Ascending aorta (tissue), 2 donors: Measurements from ENCODE around the gene C14orf132. TPM values are rescaled to one million over a fixed set of nuclear protein-coding genes. Genes with fewer than 3 reads are reported as not detected.

ENCODE experiments used
- DNase-seq, 2 donors: peaks; one replicate each; pipeline ENCODE4 v3.0.0-alpha.2; 2019; ENCODE audit warnings: low spot score in 2 of 2
- H3K27ac ChIP-seq, 2 donors: fragments of 200-600 bp; sonication (generic); one replicate each; pipeline ENCODE4 v1.5.1; 2016 to 2017; ENCODE audit warnings: mild to moderate bottlenecking in 1 of 2
- H3K27me3 ChIP-seq: fragments of 200-600 bp; sonication (generic); one replicate; pipeline ENCODE4 v1.5.1; 2017
- H3K36me3 ChIP-seq, 2 donors: fragments of 200-600 bp; sonication (generic); one replicate each; pipeline ENCODE4 v1.5.1; 2016
- H3K4me1 ChIP-seq, 2 donors: fragments of 200-600 bp; sonication (generic); one replicate each; pipeline ENCODE4 v1.5.1; 2016 to 2017; ENCODE audit warnings: mild to moderate bottlenecking in 1 of 2
- H3K4me3 ChIP-seq, 2 donors: fragments of 200-600 bp; sonication (generic); one replicate each; pipeline ENCODE4 v1.5.1; 2016 to 2017; ENCODE audit warnings: mild to moderate bottlenecking in 1 of 2
- H3K9me3 ChIP-seq, 2 donors: fragments of 200-600 bp; sonication (generic); one replicate each; pipeline ENCODE4 v1.5.1; 2016
- intact Hi-C: fragments of 100-400 bp; cut with DNase I; formaldehyde crosslinking; loops from one replicate; pipeline ENCODE4 v1.15.1; 2023
- total RNA-seq: library from RNA; depleted of rRNA; stranded (reverse); fragments of >200 nt; gene quantifications from one replicate; pipeline ENCODE4 v1.1.0, GENCODE V29; 2016
- TF ChIP-seq, protein P1 (sequence below), 3 experiments: fragments of 200-600 bp in 2 of 3; fragments of 450-650 bp in 1 of 3; sonication (generic) in 2 of 3; IDR thresholded peaks; one replicate each; pipeline ENCODE4 v1.5.1; 2016 to 2019; ENCODE audit warnings: antibody characterized with exemption in 3 of 3, mild to moderate bottlenecking in 1 of 3, moderate library complexity in 1 of 3

The C14orf132 gene
- total RNA-seq, 1 donor from 2014 or later = 23.9 TPM

DNA sequence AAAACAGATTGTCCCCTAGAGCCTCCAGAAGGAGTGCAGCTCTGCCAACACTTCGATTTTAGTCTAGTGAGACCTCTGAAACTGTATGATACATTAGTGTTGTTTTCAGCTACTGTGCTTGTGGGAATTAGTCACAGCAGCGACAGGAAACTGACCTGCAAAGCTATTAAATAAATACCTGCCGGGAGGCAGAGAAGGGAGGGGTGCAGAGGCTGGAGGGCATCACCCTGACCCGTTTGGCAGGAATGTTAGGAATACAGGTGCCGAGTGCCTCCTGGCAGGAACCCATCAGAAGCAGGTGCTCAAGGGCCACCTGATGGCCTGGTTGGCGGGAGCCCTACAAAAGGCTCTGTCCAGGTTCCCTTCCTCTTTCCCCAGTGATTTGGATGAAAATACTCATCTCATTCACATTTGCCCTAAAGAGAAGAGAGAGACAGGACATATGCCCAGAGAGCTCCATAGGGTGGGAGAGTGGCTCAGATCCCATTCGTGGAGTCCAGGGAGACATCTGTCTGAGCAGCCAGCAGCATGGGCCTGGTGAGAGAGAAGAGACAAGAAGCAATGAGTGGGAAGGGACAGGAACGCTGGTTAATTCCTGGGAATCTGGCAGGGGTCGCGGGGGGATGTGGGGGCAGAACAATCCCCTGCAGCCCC, 44.6 kb downstream of the C14orf132 start:
- Histone ChIP-seq H3K4me3 (no peak overlapping the region), H3K9me3 (no peaks in the 10 kb centered on the region), H3K27me3 (no peaks in the 10 kb centered on the region), H3K36me3 (peaks cover 15 to 25% of the 10 kb centered on the region in 2 donors), H3K27ac (no peak overlapping the region), H3K4me1 (no peaks in the 10 kb centered on the region)
- DNase-seq = no peak
- intact Hi-C loops = no loop called here
- TF ChIP-seq, protein P1, sequence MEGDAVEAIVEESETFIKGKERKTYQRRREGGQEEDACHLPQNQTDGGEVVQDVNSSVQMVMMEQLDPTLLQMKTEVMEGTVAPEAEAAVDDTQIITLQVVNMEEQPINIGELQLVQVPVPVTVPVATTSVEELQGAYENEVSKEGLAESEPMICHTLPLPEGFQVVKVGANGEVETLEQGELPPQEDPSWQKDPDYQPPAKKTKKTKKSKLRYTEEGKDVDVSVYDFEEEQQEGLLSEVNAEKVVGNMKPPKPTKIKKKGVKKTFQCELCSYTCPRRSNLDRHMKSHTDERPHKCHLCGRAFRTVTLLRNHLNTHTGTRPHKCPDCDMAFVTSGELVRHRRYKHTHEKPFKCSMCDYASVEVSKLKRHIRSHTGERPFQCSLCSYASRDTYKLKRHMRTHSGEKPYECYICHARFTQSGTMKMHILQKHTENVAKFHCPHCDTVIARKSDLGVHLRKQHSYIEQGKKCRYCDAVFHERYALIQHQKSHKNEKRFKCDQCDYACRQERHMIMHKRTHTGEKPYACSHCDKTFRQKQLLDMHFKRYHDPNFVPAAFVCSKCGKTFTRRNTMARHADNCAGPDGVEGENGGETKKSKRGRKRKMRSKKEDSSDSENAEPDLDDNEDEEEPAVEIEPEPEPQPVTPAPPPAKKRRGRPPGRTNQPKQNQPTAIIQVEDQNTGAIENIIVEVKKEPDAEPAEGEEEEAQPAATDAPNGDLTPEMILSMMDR (IDR thresholded peaks at IDR 0.05) = no peak

DNA sequence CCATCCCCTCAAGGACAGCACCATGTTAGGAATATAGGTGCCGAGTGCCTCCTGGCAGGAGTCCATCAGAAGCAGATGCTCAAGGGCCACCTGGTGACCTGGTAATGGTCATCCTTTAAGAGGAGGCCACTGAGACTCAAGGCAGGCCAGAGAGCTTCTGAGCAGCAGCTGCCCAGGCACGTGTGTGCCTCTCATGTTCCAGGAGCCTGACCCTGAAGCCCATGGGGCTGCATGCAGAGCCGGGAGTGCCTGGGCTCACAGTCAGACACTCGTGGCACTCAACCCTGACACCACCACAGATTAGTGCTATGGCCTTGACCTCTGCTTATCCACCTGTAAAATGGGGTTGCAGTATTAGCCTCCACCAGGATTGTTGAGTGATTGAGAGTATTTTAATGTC, 45.6 kb downstream of the C14orf132 start:
- intact Hi-C loops = no loop called here

DNA sequence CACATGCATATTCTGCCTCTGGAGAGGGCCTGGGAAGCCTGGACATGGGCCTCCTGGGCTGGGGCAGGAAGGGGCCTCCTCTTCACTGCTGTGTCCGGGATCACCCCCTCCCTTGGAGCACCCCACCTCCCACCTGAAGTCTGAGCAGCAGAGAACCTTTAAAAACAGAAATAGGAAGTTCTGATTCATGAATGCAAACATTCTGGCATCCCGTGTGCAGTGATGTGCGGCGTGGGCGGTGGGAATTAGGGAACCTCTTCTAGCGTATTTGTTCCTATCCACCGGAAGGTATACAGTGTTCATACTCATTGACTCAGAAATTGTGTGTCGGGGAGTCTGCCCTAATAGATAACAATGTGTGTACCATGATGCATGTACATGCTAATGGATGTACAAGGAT, 46.2 kb downstream of the C14orf132 start:
- Histone ChIP-seq H3K4me3 (no peak overlapping the region), H3K27ac (no peak overlapping the region), H3K36me3 (peaks cover 17 to 30% of the 10 kb centered on the region in 2 donors), H3K4me1 (no peaks in the 10 kb centered on the region), H3K27me3 (no peaks in the 10 kb centered on the region), H3K9me3 (no peaks in the 10 kb centered on the region)
- TF ChIP-seq, protein P1 (IDR thresholded peaks at IDR 0.05) = no peak
- intact Hi-C loops = no loop called here
- DNase-seq = no peak

More for the DNA sequence above, 45.6 kb downstream of the C14orf132 start:
- TF ChIP-seq, protein P1 (IDR thresholded peaks at IDR 0.05) = no peak
- no peak overlapping the region for H3K4me3 ChIP-seq
- H3K36me3 ChIP-seq = peaks cover 17 to 30% of the 10 kb centered on the region in 2 donors
- H3K27me3 ChIP-seq = no peaks in the 10 kb centered on the region
- no peaks in the 10 kb centered on the region for H3K9me3 ChIP-seq
- DNase-seq = no peak
- H3K4me1 ChIP-seq = no peaks in the 10 kb centered on the region
- no peak overlapping the region for H3K27ac ChIP-seq

DNA sequence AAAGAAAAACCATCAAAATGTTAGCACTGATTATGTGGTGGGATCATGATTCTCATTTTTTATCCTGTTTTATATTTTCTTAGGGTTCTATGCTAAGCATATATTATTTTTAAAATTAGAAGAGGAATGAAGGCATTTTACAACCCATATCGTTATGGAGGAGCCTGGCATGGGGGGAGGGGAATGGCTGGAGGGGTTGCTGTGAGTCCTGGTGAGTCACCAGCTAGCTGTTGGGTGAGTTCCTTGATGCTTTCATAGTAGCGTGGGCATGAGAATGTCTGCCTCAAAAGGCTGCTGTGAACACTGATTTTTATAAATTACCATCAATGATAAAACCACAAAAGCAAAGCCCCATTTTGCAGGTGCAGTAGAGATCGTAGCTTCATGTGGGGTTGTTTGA, 46.9 kb downstream of the C14orf132 start:
- DNase-seq = no peak
- Histone ChIP-seq H3K36me3 (peaks cover 17 to 30% of the 10 kb centered on the region in 2 donors), H3K27ac (no peak overlapping the region), H3K4me1 (no peaks in the 10 kb centered on the region), H3K4me3 (no peak overlapping the region), H3K27me3 (no peaks in the 10 kb centered on the region), H3K9me3 (no peaks in the 10 kb centered on the region)
- intact Hi-C loops = no loop called here
- TF ChIP-seq, protein P1 (IDR thresholded peaks at IDR 0.05) = no peak

DNA sequence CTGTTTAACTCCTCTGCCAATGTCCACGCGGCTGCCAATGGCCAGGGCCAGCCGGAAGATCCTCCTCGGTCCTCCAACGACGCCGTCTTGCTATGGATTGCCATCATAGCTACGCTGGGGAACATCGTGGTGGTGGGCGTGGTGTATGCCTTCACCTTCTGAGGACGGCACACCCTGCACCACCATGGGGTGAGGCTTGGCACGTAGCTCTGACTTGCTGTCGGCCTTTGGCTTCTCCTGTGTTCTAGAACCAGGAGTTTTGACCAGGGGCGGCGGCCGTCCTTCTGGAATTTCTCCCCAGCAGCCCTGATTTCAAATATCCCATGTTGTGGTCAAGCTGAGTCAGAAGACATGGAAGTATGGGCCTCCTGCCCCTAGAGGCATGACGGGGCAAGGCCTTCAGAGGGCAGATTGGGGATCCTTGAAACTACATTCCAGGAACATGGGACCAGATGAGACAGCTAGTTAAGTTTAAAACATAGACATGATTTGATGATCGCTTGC, 47.5 kb downstream of the C14orf132 start:
- no peak for DNase-seq
- no peaks in the 10 kb centered on the region for H3K4me1 ChIP-seq
- intact Hi-C loops = no loop called here
- H3K36me3 ChIP-seq = peaks cover 17 to 30% of the 10 kb centered on the region in 2 donors
- H3K9me3 ChIP-seq = no peaks in the 10 kb centered on the region
- TF ChIP-seq, protein P1 (IDR thresholded peaks at IDR 0.05) = no peak
- no peaks in the 10 kb centered on the region for H3K27me3 ChIP-seq
- no peak overlapping the region for H3K4me3 ChIP-seq
- H3K27ac ChIP-seq = no peak overlapping the region
